Measurements from ENCODE around the gene IFNA17.
"Not testable (repeated sequence)": the region's sequence is repeated elsewhere in the genome, so short reads cannot be mapped to it uniquely, and the experiment has no call there.

IFNA17 gene

GRCh38 chr9:21212160-21212559 lies 15.9 kb downstream of the IFNA17 start:
- H3K27ac ChIP-seq, H3K4me3 ChIP-seq: not testable (repeated sequence)

DNA sequence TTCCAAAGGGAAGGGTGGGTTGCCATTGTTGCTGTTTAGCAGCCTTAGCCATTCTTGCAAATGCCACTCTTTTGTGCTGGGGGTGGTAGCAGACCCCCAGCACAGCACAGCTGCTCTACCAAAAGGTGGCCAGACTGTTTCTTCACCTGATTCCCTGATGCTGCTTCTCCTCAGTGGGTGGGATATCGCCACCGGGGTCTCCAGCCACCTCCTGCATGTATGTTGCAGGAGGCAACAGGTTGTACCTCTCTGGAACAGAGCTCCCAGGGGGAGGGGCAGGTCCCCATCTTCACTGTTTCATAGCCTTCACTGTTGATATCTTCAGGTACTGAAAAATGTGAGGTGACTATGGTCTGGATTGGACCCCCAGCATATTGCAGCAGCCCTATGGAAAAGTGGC lies 17.2 kb downstream of the IFNA17 start:
- H3K4me3 ChIP-seq, H3K27ac ChIP-seq: not testable (repeated sequence)

DNA sequence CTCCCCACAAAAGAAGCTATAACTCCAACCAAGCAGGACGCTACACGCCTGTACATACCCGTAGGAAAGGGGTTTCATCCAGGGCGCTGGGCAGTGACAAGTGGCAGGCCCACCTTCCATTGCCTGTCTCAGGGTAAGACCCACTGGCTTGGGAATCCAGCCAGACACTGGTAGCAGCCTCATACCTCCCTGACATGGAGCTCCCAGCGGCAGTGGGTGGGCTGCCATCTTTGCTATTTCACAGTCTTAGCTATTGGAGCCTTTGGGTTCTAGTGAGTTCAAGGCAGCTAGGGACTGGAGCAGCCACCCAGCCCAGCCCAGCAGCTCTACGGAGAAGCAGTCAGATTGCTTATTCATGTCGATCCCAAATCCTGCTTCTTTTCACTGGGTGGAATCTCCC lies 17.7 kb downstream of the IFNA17 start:
- no peak overlapping the region for H3K4me3 ChIP-seq
- no peak overlapping the region for H3K27ac ChIP-seq

- not testable (repeated sequence) for H3K27ac ChIP-seq, H3K4me3 ChIP-seq
These were observed 21.0 kb downstream of the IFNA17 start, which contains the start of gene IFNA10 for GRCh38 chr9:21207043-21207442. IFNA10 (minus strand) TSS chr9:21207143; CDS start chr9:21207097, 46 bp downstream.

DNA sequence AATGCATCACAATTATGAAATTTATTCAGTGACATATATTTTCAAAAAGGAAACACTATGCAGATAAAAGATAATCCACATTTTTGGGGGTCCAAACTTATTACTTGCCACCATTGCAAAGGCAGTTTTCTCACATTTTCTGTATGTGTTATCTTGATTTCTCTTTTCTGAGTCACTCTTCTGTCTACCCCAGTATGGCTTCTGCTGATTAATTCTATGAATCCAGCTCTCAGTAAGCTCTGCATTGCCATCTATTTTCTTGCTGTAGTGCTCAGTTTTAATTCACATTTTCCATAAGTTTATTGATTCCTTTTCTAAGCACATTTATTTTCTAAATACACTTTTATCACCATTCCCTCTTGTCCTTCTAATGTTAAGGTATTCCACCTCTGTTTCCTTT lies 22.8 kb downstream of the IFNA17 start:
- no peak overlapping the region for H3K4me3 ChIP-seq

DNA sequence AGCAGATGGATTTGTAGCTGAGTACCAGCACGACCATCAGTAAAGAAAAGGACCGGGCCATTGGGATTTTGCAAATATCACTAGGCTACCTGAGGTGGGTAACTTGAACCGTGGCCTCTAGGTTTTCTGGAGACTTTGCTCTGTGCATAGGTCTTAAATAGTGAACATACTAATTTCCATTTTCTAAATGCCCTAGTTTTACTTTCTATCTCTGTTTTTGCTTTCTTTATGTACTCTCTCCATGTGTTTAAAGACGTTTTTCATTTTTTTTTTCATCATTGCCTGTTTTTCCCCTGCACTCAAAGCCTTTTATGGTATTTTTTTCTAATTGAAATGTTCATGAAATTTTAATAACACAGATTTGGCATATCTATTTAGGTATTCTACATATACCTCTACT lies 25.9 kb downstream of the IFNA17 start, which contains the start of gene IFNA7:
Gene IFNA7 (minus strand): TSS at position 101 of the 400 bp plus-strand sequence. CDS start 40 bp downstream, at position 61.
- not testable (repeated sequence) for H3K27ac ChIP-seq, H3K4me3 ChIP-seq

More for the DNA sequence above, 22.8 kb downstream of the IFNA17 start:
- H3K27ac ChIP-seq, result no peak overlapping the region

DNA sequence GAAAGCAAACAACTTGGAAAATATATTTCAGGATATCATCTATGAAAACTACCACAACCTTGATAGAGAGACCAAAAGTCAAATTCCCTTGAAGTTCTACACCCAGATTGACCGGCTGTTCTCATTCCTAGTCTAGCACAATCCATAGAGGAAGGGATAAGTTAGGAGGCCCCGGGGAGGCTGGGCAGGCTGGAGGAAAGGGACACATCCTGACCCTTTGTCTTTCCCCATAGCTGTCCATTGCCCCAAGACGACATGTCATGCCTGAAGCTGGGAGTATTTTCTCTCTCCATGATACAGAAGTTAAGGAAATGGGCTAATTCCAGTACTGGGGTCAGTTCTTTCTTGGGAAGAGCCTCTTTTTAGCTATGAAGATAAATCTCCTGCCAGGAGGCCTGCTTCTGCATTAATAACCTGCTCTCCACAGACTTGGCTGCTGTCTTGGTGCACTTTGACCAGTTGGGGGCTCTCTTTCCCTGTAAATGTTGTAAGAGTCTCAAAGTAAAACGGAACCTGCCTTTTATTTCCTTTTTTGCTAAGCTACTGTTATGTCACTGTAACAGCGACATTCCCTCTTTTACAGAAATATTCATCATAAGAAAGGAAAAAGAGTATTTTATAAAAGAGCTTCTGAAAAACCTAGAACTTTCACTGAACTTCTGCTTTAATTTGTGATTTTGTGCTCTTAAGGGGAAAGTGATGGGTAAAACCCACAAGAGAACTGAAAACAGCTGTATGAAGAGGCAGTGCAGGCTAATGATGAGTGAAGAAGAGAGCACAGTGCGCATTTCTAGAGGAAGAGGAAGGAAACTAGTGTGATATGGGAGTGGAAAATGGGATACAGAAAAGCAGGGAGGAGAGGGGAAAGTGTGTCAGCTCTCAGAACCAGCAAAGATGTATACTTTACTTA lies 32.9 kb downstream of the IFNA17 start:
- not testable (repeated sequence) for H3K4me3 ChIP-seq, H3K27ac ChIP-seq

GRCh38 chr9:21187487-21187886 lies 40.5 kb downstream of the IFNA17 start, which contains the start of gene IFNA4:
IFNA4 (minus strand) TSS chr9:21187587; CDS start chr9:21187531, 56 bp downstream.
- H3K4me3 ChIP-seq, H3K27ac ChIP-seq: not testable (repeated sequence)

- not testable (repeated sequence) for H3K27ac ChIP-seq, H3K4me3 ChIP-seq
These were observed 44.9 kb downstream of the IFNA17 start for GRCh38 chr9:21182810-21183736.

Data from skin epidermis (tissue), 12 donors.